AG10803 (cell line): Measurements from ENCODE around the gene ZNF433.
A peak's percentile ranks its signal among the peaks of the same experiment; 100 is the strongest.

Experiments used
- DNase-seq: peaks from one replicate; pipeline ENCODE4 v3.0.0; 2010; ENCODE audit warnings: low read depth
- H3K4me3 ChIP-seq: 2 replicates; pipeline ENCODE4 v1.5.1; 2011; ENCODE audit warnings: mild to moderate bottlenecking, low read length, control low read depth
- TF ChIP-seq, protein P1 (sequence below): conservative IDR thresholded peaks from 2 replicates; pipeline ENCODE4 v1.5.1; 2011; ENCODE audit warnings: mild to moderate bottlenecking, low read length, control low read depth, inconsistent platforms

ZNF433 gene

GRCh38 chr19:12052497-12053169 is 17.2 kb upstream of the ZNF433 start, which contains the start of gene ZNF878:
ZNF878 (minus strand) TSS chr19:12052961; CDS start chr19:12052801, 160 bp downstream.
- peak; percentile 75 for DNase-seq
- TF ChIP-seq, protein P1, sequence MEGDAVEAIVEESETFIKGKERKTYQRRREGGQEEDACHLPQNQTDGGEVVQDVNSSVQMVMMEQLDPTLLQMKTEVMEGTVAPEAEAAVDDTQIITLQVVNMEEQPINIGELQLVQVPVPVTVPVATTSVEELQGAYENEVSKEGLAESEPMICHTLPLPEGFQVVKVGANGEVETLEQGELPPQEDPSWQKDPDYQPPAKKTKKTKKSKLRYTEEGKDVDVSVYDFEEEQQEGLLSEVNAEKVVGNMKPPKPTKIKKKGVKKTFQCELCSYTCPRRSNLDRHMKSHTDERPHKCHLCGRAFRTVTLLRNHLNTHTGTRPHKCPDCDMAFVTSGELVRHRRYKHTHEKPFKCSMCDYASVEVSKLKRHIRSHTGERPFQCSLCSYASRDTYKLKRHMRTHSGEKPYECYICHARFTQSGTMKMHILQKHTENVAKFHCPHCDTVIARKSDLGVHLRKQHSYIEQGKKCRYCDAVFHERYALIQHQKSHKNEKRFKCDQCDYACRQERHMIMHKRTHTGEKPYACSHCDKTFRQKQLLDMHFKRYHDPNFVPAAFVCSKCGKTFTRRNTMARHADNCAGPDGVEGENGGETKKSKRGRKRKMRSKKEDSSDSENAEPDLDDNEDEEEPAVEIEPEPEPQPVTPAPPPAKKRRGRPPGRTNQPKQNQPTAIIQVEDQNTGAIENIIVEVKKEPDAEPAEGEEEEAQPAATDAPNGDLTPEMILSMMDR: peak; percentile 9
- H3K4me3 ChIP-seq: peak within 1 kb of the TSS; percentile 80

- TF ChIP-seq, protein P1: no peak
- no peak for DNase-seq
- peak overlapping the region; percentile 80 for H3K4me3 ChIP-seq
Observed at GRCh38 chr19:12052091-12052496, 16.6 kb upstream of the ZNF433 start.

DNA sequence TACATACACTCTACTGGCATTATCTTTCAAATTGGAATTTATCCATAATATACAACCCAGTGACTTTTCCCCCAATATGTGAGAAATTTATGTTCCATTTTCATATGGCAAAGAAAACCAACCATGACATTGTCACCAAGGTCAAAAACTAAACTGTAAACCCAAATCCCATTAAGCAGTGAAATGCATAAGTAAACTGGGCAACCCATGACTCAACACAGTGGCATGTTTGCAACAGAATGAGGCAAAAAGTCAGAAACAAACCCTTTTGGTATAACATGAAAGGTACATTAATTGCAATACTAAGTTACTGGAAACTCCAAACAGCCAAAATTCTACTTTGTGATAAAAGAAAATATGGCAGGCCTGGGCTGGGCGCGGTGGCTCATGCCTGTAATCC is 12.4 kb upstream of the ZNF433 start:
- TF ChIP-seq, protein P1: no peak
- no peak overlapping the region for H3K4me3 ChIP-seq
- DNase-seq: no peak

DNA sequence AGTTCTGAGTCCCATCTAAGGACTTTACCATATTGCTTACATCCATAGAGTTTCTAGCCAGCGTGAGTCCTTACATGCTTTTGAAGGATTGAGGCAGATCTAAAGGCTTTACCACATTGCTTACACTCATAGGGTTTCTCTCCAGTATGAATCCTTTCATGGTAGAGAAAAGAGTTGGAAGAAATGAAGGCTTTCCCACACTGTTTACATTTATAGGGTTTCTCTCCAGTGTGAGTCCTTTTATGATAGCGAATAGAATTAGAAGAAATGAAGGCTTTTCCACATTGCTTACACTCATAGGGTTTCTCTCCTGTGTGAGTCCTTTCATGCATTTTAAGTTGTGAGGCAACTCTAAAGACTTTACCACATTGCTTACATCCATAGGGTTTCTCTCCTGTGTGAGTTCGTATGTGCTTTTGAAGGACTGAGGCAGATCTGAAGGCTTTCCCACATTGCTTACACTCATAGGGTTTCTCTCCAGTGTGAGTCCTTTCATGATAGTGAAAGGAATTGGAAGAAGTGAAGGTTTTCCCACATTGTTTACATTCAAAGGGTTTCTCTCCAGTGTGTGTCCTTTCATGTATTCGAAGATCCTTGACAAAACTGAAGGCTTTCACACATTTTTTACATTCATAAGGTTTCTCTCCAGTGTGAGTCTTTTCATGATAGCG is 8.4 kb upstream of the ZNF433 start:
- no peak overlapping the region for H3K4me3 ChIP-seq
- TF ChIP-seq, protein P1: no peak
- DNase-seq: no peak

- no peak overlapping the region for H3K4me3 ChIP-seq
- TF ChIP-seq, protein P1: no peak
- DNase-seq: no peak
Observed at GRCh38 chr19:12042893-12043292, 7.4 kb upstream of the ZNF433 start.

DNA sequence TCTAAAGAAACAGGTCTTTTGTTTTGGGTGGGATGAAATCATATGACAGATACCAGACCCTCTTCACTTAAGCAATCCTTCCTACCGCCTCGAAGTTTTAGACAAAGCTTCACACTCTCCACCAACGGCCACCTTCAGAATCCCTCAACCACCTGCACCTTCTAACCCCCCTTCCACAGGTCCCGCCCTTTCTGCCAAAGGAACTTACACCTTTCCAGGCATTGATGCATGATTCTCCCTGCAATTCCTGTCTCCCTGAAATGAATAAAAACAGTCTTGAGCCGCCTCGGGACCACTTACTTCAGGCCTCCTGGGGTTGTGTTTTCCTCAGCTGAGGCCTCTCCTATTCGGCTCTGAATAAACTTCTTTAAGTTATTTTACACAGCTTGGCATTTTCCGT is 859 bp downstream of the ZNF433 start:
- TF ChIP-seq, protein P1: no peak
- H3K4me3 ChIP-seq: peak overlapping the region; percentile 93
- DNase-seq: no peak

DNA sequence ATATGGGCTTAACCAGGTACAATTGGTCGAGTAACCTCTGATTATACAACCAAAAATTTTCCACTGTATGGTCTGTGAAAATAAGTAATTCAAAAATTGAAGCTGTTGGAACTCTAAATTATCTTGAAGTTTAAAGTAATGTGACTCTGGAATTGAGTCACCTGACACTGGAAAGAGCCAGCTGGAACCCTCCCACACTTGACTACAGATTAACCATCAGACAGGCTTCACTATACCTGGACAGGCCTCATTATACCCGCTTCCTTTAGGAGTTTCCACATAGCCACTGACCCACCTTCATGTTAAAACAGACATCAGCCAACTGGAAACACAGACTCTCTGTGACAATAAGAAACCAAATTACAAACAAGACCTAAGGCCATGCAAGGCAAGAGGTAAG is 1.3 kb downstream of the ZNF433 start:
- no peak for DNase-seq
- TF ChIP-seq, protein P1: no peak
- H3K4me3 ChIP-seq: peak overlapping the region; percentile 93
